ENCODE measurements around the gene SLC43A3. TPM values are rescaled to one million over a fixed set of nuclear protein-coding genes. Genes with fewer than 3 reads are reported as not detected.

Gene SLC43A3
- total RNA-seq, 2 donors from 2014 or later: 10.6 to 13.8 TPM

DNA sequence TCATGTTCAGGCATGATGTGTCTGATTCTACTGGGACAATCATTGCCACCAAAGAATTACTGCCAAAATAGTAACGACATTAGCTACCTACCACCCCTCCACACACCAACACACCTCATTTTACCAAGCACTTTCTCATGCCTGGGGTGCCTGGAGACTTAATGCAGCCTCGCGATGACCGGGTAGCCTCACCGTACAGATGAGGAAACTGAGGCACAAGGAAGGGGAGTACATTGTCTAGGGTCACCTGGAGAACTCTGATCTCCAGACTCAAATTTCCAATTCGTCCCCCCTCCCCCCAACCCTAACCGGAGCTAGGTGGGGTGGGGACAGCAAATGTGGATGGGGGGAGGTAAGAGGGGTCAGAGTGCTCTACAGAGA, 30.7 kb upstream of the SLC43A3 start:
- H3K9me3 Mint-ChIP-seq: no peaks in the 10 kb centered on the region
- peaks cover 90% of the 10 kb centered on the region for H3K27me3 Mint-ChIP-seq (ENCODE audit: insufficient read depth)
- WGBS, 2 experiments (ENCODE audit: insufficient coverage in 1 of 2, insufficient read length in 1 of 2): 0 to 2% methylated on average over 1 to 5 of the region's 7 CpGs

DNA sequence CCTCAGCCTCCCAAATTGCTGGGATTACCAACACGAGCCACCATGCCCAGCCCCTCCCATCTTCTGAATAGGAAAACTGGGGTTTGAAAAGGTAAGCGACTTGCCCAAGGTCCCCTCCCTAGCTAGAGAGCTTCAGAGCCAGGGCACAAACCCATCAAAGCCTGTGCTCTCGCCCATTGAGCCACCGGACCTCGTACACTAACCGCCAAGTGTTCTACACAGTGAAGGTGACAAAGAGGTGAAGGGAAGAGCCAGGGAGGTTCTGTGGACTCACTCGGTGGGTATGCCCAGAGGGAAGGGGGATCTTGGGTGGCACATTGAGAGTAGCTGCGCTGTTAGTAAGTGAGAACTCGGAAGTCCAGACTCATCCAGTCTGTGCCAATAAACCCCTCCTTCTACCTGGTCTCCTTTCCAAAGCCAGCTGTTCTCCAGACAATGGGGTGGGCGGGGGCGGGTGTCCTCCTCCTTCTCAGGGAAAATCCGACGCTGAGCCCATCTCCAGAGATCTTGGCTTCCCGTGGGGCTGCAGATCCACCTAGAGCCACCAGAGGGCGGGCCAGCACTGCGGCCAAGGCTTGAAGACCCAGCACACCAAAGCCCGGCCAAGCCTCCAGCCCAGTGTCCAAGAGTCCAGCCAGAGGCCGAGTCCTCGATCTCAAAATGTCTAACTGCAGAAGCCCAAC, 30.2 kb upstream of the SLC43A3 start:
- Mint-ChIP-seq H3K27ac (peak overlapping the region; percentile 76), H3K9me3 (no peaks in the 10 kb centered on the region), H3K4me1 (peaks cover 17% of the 10 kb centered on the region), H3K27me3 (ENCODE audit: insufficient read depth) (peaks cover 90% of the 10 kb centered on the region), H3K4me3 (peak overlapping the region; percentile 38), H3K36me3 (ENCODE audit: low read depth) (no peaks in the 10 kb centered on the region)
- peak; percentile 99 for TF ChIP-seq CTCF (conservative IDR thresholded peaks at IDR 0.05)
- Histone ChIP-seq H3K9me3 (ENCODE audit: control insufficient read depth, low read length) (no peaks in the 10 kb centered on the region), H3K4me1 (ENCODE audit: control insufficient read depth, insufficient read depth, low read length) (no peaks in the 10 kb centered on the region), H3K4me3 (ENCODE audit: low read length) (no peak overlapping the region), H3K36me3 (ENCODE audit: control insufficient read depth, insufficient read depth, low read length) (no peaks in the 10 kb centered on the region), H3K27me3 (ENCODE audit: control insufficient read depth, insufficient read depth, low read length, poor library complexity, severe bottlenecking) (peaks cover 93% of the 10 kb centered on the region), H3K27ac (ENCODE audit: low read depth, low read length) (no peak overlapping the region), H3K9ac (ENCODE audit: extremely low read depth, low read length, poor library complexity, severe bottlenecking) (no peak overlapping the region)
- DNase-seq: peak; percentile 97
- WGBS, 2 experiments (ENCODE audit: insufficient coverage in 1 of 2, insufficient read length in 1 of 2): 9 to 21% methylated on average over 14 to 19 of the region's 19 CpGs

More for the DNA sequence above, 30.7 kb upstream of the SLC43A3 start:
- DNase-seq: no peak
- Mint-ChIP-seq H3K27ac (peak overlapping the region; percentile 76), H3K4me1 (peaks cover 17% of the 10 kb centered on the region), H3K36me3 (ENCODE audit: low read depth) (no peaks in the 10 kb centered on the region), H3K4me3 (peak overlapping the region; percentile 38)
- no peaks in the 10 kb centered on the region for H3K4me1 ChIP-seq (ENCODE audit: control insufficient read depth, insufficient read depth, low read length)
- H3K9me3 ChIP-seq (ENCODE audit: control insufficient read depth, low read length): no peaks in the 10 kb centered on the region
- no peaks in the 10 kb centered on the region for H3K36me3 ChIP-seq (ENCODE audit: control insufficient read depth, insufficient read depth, low read length)
- no peak overlapping the region for H3K27ac ChIP-seq (ENCODE audit: low read depth, low read length)
- no peak for TF ChIP-seq CTCF (conservative IDR thresholded peaks at IDR 0.05)
- H3K4me3 ChIP-seq (ENCODE audit: low read length): no peak overlapping the region
- H3K9ac ChIP-seq (ENCODE audit: extremely low read depth, low read length, poor library complexity, severe bottlenecking): no peak overlapping the region
- peaks cover 93% of the 10 kb centered on the region for H3K27me3 ChIP-seq (ENCODE audit: control insufficient read depth, insufficient read depth, low read length, poor library complexity, severe bottlenecking)

DNA sequence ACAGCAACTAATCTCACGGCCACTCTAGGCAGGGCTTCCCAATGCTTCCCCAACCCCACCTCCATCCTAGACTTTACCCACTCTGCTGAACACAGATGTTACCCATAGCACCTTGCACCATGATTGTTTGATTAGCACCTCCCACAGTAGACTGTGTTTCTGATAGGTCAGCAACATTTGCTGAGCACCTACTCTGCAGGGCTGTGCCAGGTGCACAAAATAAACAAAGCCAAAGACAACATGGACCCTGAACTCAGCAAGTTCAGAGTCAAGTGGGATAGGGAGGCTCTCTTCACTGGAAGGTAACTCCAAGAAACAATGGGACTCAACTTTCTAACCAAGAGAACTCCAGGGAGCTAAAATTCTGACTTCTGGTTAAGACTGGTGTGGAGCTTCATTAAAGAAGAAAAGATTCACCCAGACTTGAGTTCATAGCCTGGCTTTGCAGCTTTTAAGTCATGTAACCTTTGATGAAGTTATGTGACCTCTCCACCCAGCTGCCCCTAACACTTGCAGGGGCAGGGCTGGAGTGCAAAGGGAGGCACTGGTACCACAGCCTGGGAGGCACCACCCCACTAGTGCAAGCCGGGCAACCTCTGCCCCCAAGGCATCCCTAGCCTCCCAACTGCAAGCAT, 26.7 kb upstream of the SLC43A3 start:
- H3K27me3 Mint-ChIP-seq (ENCODE audit: insufficient read depth): peaks cover 78% of the 10 kb centered on the region
- no peak for TF ChIP-seq CTCF (conservative IDR thresholded peaks at IDR 0.05)
- Histone ChIP-seq H3K27me3 (ENCODE audit: control insufficient read depth, insufficient read depth, low read length, poor library complexity, severe bottlenecking) (peaks cover 87% of the 10 kb centered on the region), H3K36me3 (ENCODE audit: control insufficient read depth, insufficient read depth, low read length) (no peaks in the 10 kb centered on the region), H3K4me3 (ENCODE audit: low read length) (no peak overlapping the region), H3K9me3 (ENCODE audit: control insufficient read depth, low read length) (no peaks in the 10 kb centered on the region), H3K4me1 (ENCODE audit: control insufficient read depth, insufficient read depth, low read length) (no peaks in the 10 kb centered on the region), H3K9ac (ENCODE audit: extremely low read depth, low read length, poor library complexity, severe bottlenecking) (no peak overlapping the region), H3K27ac (ENCODE audit: low read depth, low read length) (no peak overlapping the region)
- no peak for DNase-seq
- H3K4me1 Mint-ChIP-seq: peaks cover 7% of the 10 kb centered on the region
- no peaks in the 10 kb centered on the region for H3K36me3 Mint-ChIP-seq (ENCODE audit: low read depth)
- H3K27ac Mint-ChIP-seq: no peak overlapping the region
- 90 to 100% methylated on average over 1 to 2 of the region's 2 CpGs for WGBS, 2 experiments (ENCODE audit: insufficient coverage in 1 of 2, insufficient read length in 1 of 2)
- H3K4me3 Mint-ChIP-seq: no peak overlapping the region
- no peaks in the 10 kb centered on the region for H3K9me3 Mint-ChIP-seq
